Neural cell (in vitro differentiated cells): ENCODE data around the gene PIWIL1.

Source experiments
- EZH2 ChIP-seq: fragments of 200-600, 300-800 bp; shearing (Covaris generic), sonication (generic); IDR thresholded peaks from 2 replicates; pipeline ENCODE4 v1.6.1; 2014; ENCODE audit warnings: antibody characterized with exemption, low read length, borderline replicate concordance, mild to moderate bottlenecking; ENCODE audit not compliant: insufficient read depth, poor library complexity, severe bottlenecking
- POLR2AphosphoS5 ChIP-seq: IDR thresholded peaks from 2 replicates; pipeline ENCODE4 v1.6.1; 2012
- RAD21 ChIP-seq: fragments of 450-650 bp; conservative IDR thresholded peaks from 2 replicates; pipeline ENCODE4 v1.6.1; 2014; ENCODE audit warnings: antibody characterized with exemption, mild to moderate bottlenecking, moderate library complexity
- SMC3 ChIP-seq: fragments of 450-650 bp; conservative IDR thresholded peaks from 2 replicates; pipeline ENCODE4 v1.6.1; 2014; ENCODE audit warnings: antibody characterized with exemption, mild to moderate bottlenecking, moderate library complexity; ENCODE audit not compliant: poor library complexity
- TF ChIP-seq, protein P1 (sequence below): fragments of 450-650 bp; IDR thresholded peaks from 2 replicates; pipeline ENCODE4 v1.5.1; 2014; ENCODE audit warnings: antibody characterized with exemption, mild to moderate bottlenecking, moderate library complexity; ENCODE audit not compliant: poor library complexity, severe bottlenecking

GRCh38 chr12:130336723-130337487 lies 782 bp upstream of the PIWIL1 start:
- TF ChIP-seq EZH2 (no peak), POLR2AphosphoS5 (no peak), RAD21 (no peak), SMC3 (no peak)
- TF ChIP-seq, protein P1, sequence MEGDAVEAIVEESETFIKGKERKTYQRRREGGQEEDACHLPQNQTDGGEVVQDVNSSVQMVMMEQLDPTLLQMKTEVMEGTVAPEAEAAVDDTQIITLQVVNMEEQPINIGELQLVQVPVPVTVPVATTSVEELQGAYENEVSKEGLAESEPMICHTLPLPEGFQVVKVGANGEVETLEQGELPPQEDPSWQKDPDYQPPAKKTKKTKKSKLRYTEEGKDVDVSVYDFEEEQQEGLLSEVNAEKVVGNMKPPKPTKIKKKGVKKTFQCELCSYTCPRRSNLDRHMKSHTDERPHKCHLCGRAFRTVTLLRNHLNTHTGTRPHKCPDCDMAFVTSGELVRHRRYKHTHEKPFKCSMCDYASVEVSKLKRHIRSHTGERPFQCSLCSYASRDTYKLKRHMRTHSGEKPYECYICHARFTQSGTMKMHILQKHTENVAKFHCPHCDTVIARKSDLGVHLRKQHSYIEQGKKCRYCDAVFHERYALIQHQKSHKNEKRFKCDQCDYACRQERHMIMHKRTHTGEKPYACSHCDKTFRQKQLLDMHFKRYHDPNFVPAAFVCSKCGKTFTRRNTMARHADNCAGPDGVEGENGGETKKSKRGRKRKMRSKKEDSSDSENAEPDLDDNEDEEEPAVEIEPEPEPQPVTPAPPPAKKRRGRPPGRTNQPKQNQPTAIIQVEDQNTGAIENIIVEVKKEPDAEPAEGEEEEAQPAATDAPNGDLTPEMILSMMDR, result no peak
